Measurements from ENCODE around the gene SH2D6. TPM values are rescaled to one million over a fixed set of nuclear protein-coding genes. Genes with fewer than 3 reads are reported as not detected.
A peak's percentile ranks its signal among the peaks of the same experiment; 100 is the strongest.
"Not testable (repeated sequence)": the region's sequence is repeated elsewhere in the genome, so short reads cannot be mapped to it uniquely, and the experiment has no call there.

The SH2D6 gene
- total RNA-seq, 2 donors from 2014 or later = 0.29 to 0.37 TPM

DNA sequence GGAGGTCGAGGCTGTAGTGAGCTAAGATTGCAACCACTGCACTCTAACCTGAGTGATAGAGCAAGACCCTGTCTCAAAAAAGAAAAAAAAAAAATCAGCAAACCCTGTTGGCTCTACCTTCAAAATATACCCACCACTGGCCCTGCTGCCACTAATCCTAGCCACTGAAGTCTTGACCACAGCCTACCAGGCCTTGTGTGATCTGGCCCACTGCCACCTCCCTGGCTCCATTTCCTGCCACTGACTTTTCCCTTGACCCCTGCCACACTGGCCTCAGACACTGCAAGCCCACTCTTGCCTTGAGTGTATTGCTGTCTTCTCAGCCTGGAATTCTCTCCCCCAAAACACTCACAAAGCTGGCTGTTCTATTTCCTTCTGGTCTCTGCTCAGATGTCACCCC, 33.7 kb downstream of the SH2D6 start:
- intact Hi-C loops (cut with DNase I) = no loop called here

GRCh38 chr2:85453571-85453970, 35.1 kb downstream of the SH2D6 start:
- no peak for ATAC-seq
- intact Hi-C loops (cut with DNase I) = no loop called here
- DNase-seq = no peak

More for the DNA sequence above, 33.7 kb downstream of the SH2D6 start:
- DNase-seq (no peak), ATAC-seq (no peak)

- no peak for DNase-seq
- ATAC-seq = no peak
- intact Hi-C loops (cut with DNase I) = no loop called here
These were observed 37.1 kb downstream of the SH2D6 start for GRCh38 chr2:85455552-85456090.

DNA sequence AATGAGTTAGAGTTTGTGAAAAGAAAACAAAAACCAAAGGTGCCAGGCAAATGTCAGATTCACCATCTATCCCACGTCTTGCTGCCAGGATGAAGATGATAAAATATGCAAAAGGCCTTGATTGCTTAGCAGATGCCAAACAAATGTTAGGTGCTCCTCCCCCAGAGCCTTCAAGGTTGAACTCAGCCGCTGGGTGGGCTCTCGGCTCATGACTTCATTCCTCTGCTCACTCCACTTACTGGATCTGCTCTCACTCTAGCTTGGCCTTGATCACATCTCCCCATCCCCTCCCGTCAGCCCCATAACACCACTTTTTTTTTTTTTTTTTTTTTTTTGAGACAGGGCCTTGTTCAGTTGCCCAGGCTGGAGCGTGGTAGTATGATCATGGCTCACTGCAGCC, 38.5 kb downstream of the SH2D6 start:
- intact Hi-C loops (cut with DNase I) = no loop called here
- ATAC-seq = peak; percentile 44 to 67
- no peak for DNase-seq

DNA sequence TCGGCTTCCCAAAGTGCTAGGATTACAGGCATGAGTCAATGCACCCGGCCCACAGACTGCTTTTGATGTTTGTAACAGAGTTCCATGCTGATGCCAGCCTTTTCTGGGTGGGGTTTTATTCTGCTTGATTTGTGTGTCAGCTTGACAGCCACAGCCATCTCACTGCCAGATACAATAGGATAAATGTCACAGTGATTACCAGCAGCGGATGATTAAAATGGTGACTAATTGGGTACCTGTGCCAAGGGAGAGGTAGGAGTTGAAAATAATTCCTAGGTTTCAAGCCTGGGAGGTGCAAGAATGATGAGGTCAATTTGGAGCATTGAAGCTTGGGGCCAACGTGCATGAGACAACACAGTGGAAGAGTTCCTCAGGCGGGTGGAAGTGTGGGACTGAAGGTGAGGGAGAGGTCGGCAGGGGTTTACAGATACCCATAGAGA, 39.4 kb downstream of the SH2D6 start:
- intact Hi-C loops (cut with DNase I) = no loop called here
- ATAC-seq (peak; percentile 15 to 80), DNase-seq (no peak)

- no peak for DNase-seq
- ATAC-seq = no peak
- intact Hi-C loops (cut with DNase I) = no loop called here
These were observed 40.4 kb downstream of the SH2D6 start for GRCh38 chr2:85458601-85459563.

- intact Hi-C loops (cut with DNase I) = no loop called here
- no peak for DNase-seq
- ATAC-seq = no peak
These were observed 41.3 kb downstream of the SH2D6 start for GRCh38 chr2:85459771-85460170.

DNA sequence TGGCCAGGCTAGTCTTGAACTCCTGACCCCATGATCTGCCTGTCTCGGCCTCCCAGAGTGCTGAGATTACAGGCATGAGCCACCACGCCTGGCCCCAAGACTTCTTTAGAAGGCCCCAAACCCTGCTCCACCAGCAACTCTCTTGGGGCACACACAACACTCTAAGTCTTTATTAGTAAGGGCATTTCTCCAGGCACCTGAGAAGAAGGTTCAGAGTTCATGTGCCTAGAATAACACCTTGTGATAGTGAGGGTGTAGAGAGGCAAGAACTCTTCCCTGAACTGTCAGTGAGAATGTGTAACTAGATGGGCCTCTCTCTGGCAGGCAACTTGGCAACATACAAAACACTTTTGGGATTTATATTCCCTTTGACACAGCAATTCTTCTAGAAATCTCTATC, 43.8 kb downstream of the SH2D6 start:
- DNase-seq (no peak), ATAC-seq (no peak)
- intact Hi-C loops (cut with DNase I) = no loop called here

- DNase-seq = no peak
- intact Hi-C loops (cut with DNase I) = no loop called here
- ATAC-seq = no peak
These were observed 49.7 kb downstream of the SH2D6 start for GRCh38 chr2:85468096-85468703.

- ATAC-seq (peak in 1 of 2 donors; percentile 69), DNase-seq (no peak)
- intact Hi-C loops (cut with DNase I) = no loop called here
These were observed 50.3 kb downstream of the SH2D6 start for GRCh38 chr2:85468704-85469349.

DNA sequence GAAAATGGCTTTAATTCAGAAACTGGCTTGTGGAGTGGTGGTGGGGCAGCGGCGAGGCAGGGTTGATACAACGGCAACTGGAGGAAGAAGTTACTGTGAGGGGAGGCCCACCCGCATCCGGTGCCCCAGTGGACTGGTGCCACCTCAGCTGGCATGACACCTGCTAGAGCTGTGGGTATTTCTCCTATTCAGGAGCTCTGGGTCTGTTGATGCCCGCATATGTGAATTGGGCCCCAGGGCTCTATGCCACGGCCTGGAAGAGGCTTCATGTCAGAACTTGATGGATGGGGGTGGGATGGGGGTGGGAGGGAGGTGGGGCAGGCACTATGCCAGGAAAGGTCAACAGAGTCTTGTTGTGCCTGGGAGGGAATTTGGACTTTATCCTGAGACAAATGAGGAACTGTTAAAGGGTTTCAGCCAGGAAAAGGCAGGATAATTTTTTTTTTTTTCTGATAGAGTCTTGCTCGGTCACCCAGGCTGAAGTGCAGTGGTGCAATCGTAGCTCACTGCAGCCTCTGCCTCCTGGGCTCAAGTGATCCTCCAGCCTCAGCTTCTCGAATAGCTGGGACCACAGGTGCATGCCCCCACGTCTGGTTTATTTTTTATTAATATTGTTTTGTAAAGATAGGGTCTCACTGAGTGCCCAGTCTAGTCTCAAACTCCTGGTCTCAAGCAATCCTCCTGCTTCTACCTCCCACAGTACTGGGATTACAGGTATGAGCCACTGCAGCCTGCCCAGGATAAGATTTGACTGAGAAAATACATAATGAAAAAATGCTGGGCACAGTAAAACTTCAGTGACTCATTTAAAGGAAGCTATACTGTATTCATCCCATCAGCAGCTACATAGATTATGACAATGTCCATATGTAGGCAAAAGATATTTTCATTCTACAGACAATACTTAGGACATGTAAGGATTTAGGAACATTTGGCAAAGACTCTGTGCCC, 52.6 kb downstream of the SH2D6 start:
- intact Hi-C loops (cut with DNase I) = no loop called here
- DNase-seq (no peak), ATAC-seq (peak in 1 of 2 donors; percentile 52)

GRCh38 chr2:85472261-85472660, 53.7 kb downstream of the SH2D6 start:
- DNase-seq (no peak), ATAC-seq (no peak)
- intact Hi-C loops (cut with DNase I) = no loop called here

DNA sequence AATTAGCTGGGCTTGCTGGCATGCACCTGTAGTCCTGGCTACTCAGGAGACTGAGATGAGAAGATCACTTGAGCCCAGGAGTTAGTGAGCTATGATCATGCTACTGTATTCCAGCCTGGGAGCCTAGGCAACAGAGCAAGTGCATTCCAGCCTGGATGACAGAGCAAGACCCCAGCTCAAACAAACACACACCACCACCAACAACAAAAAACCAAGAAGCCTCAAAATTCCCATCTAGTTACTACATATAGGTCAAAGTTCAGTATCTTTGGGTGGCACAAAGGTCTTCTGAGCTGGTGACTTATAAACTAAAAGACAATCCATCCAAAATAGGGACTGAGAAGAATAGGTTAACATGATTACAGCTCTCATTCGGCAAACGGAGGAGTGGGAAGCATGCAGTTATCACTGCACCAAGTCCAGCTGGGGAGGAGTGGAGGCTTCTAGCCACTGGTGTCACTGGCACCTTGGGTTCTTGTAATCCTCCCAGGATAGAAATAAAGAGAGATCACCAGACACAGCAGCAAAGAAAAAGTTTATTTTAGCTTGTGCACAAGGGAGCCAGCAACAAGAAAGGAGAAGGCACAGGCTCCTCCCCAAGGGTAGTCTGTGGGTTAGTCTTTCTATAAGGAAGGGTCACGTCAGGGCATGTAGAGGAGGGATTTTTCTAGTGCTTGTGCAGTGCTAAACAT, 57.4 kb downstream of the SH2D6 start:
- intact Hi-C loops (cut with DNase I) = no loop called here
- ATAC-seq (peak; percentile 36 to 53), DNase-seq (no peak)

- DNase-seq = no peak
- ATAC-seq = no peak
- intact Hi-C loops (cut with DNase I) = no loop called here
These were observed 58.1 kb downstream of the SH2D6 start for GRCh38 chr2:85476624-85477023.

GRCh38 chr2:85477884-85478283, 59.4 kb downstream of the SH2D6 start:
- ATAC-seq (no peak), DNase-seq (no peak)
- intact Hi-C loops (cut with DNase I) = no loop called here

DNA sequence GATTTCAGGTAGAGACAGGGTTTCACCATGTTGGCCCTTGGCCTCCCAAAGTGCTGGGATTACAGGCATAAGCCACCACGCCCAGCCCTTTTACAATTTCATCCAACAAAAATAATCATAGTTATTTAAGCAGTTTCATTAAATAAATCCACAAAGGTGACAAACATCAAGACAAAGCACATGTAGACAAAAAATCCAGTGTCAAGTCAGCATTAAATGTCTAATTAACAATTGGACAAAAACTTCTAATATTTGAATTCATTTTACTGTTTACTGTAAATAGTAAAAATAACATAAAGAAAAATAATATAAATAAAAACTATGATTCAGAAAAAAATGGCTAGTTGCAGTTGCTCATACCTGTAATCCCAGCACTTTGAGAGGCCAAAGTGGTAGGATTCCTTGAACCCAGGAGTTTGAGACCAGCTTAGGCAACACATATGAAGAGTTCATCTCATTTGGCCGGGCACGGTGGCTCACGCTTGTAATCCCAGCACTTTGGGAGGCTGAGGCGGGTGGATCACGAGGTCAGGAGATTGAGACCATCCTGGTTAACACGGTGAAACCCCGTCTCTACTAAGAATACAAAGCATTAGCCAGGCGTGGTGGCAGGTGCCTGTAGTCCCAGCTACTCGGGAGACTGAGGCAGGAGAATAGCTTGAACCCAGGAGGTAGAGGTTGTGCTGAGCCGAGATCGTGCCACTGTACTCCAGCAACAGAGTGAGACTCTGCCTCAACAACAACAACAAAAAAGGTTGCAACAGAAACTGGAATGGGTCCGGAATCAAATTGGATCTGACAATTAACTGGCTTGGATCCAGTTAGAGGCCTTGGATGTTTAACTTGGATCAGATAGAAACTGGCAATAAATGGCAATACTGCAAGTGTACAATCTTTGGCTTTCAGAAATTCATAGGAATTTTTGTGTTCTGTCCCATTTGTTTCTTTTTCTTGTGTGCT, 63.6 kb downstream of the SH2D6 start:
- ATAC-seq (no peak), DNase-seq (no peak)
- intact Hi-C loops (cut with DNase I) = no loop called here

- DNase-seq; intact Hi-C loops (cut with DNase I); ATAC-seq: not testable (repeated sequence)
These were observed 66.1 kb downstream of the SH2D6 start for GRCh38 chr2:85484615-85485014.

All from left cardiac atrium (tissue), 4 donors.